Measurements from ENCODE around the gene EFCAB14.
"Not testable (repeated sequence)": the region's sequence is repeated elsewhere in the genome, so short reads cannot be mapped to it uniquely, and the experiment has no call there.

EFCAB14 gene

GRCh38 chr1:46652321-46653100, 66.4 kb downstream of the EFCAB14 start:
- DNase-seq: no peak

- DNase-seq: not testable (repeated sequence)
Observed at GRCh38 chr1:46651152-46651551, 67.8 kb downstream of the EFCAB14 start.

GRCh38 chr1:46650491-46650890, 68.4 kb downstream of the EFCAB14 start:
- no peak for DNase-seq

GRCh38 chr1:46649764-46650163, 69.2 kb downstream of the EFCAB14 start:
- DNase-seq: no peak

GRCh38 chr1:46647611-46648010, 71.3 kb downstream of the EFCAB14 start:
- no peak for DNase-seq

GRCh38 chr1:46646844-46647243, 72.1 kb downstream of the EFCAB14 start:
- DNase-seq: no peak

GRCh38 chr1:46646331-46646730, 72.6 kb downstream of the EFCAB14 start:
- no peak for DNase-seq

- DNase-seq: no peak
Observed at GRCh38 chr1:46645815-46646214, 73.1 kb downstream of the EFCAB14 start.

GRCh38 chr1:46643368-46643775, 75.5 kb downstream of the EFCAB14 start:
- DNase-seq: peak; percentile 57 to 76

- DNase-seq: no peak
Observed at GRCh38 chr1:46642115-46642680, 76.7 kb downstream of the EFCAB14 start.

GRCh38 chr1:46639547-46639946, 79.4 kb downstream of the EFCAB14 start:
- no peak for DNase-seq

- no peak for DNase-seq
Observed at GRCh38 chr1:46638921-46639320, 80.0 kb downstream of the EFCAB14 start.

- DNase-seq: no peak
Observed at GRCh38 chr1:46637444-46638083, 81.3 kb downstream of the EFCAB14 start.

GRCh38 chr1:46635205-46635604, 83.7 kb downstream of the EFCAB14 start:
- DNase-seq: no peak

GRCh38 chr1:46630719-46631118, 88.2 kb downstream of the EFCAB14 start:
- no peak for DNase-seq

Data from SHP77 (cell line).